Activated CD4-positive, alpha-beta T cell treated with anti-CD3 and anti-CD28 coated beads, Interleukin-2, amount 50 U/mL, for 48 hours (primary cell): ENCODE data around the gene ARHGAP28.
"Not testable (repeated sequence)": the region's sequence is repeated elsewhere in the genome, so short reads cannot be mapped to it uniquely, and the experiment has no call there.

ENCODE experiments used
- DNase-seq, 2 experiments: peaks; one replicate each; pipeline ENCODE4 v3.0.0-alpha.2; 2020

The ARHGAP28 gene

GRCh38 chr18:6827566-6827965, 98.0 kb downstream of the ARHGAP28 start:
- DNase-seq, result not testable (repeated sequence)

GRCh38 chr18:6830916-6831315, 101.4 kb downstream of the ARHGAP28 start:
- no peak for DNase-seq

- DNase-seq, result no peak
Observed at GRCh38 chr18:6835345-6835744, 105.8 kb downstream of the ARHGAP28 start.

GRCh38 chr18:6836331-6836730, 106.8 kb downstream of the ARHGAP28 start:
- DNase-seq, result no peak

- no peak for DNase-seq
Observed at GRCh38 chr18:6837904-6838303, 108.4 kb downstream of the ARHGAP28 start.

GRCh38 chr18:6842081-6842480, 112.6 kb downstream of the ARHGAP28 start:
- DNase-seq, result no peak

GRCh38 chr18:6843308-6843707, 113.8 kb downstream of the ARHGAP28 start:
- no peak for DNase-seq

- DNase-seq, result not testable (repeated sequence)
Observed at GRCh38 chr18:6845521-6845920, 116.0 kb downstream of the ARHGAP28 start.

- no peak for DNase-seq
Observed at GRCh38 chr18:6850396-6850795, 120.9 kb downstream of the ARHGAP28 start.

- DNase-seq, result no peak
Observed at GRCh38 chr18:6851480-6851879, 122.0 kb downstream of the ARHGAP28 start.

- no peak for DNase-seq
Observed at GRCh38 chr18:6854811-6855210, 125.3 kb downstream of the ARHGAP28 start.

GRCh38 chr18:6855767-6856166, 126.3 kb downstream of the ARHGAP28 start:
- no peak for DNase-seq

- no peak for DNase-seq
Observed at GRCh38 chr18:6857300-6857699, 127.8 kb downstream of the ARHGAP28 start.

GRCh38 chr18:6859676-6860422, 130.3 kb downstream of the ARHGAP28 start:
- no peak for DNase-seq

- no peak for DNase-seq
Observed at GRCh38 chr18:6860804-6861448, 131.4 kb downstream of the ARHGAP28 start.

GRCh38 chr18:6865251-6865650, 135.7 kb downstream of the ARHGAP28 start:
- DNase-seq, result no peak

- DNase-seq, result no peak
Observed at GRCh38 chr18:6866552-6867085, 137.1 kb downstream of the ARHGAP28 start.

GRCh38 chr18:6868033-6868432, 138.5 kb downstream of the ARHGAP28 start:
- DNase-seq, result no peak

GRCh38 chr18:6871566-6871965, 142.1 kb downstream of the ARHGAP28 start:
- DNase-seq, result no peak

GRCh38 chr18:6873040-6873751, 143.7 kb downstream of the ARHGAP28 start:
- DNase-seq, result no peak

GRCh38 chr18:6874315-6874714, 144.8 kb downstream of the ARHGAP28 start:
- DNase-seq, result no peak

GRCh38 chr18:6875749-6876148, 146.2 kb downstream of the ARHGAP28 start:
- no peak for DNase-seq

GRCh38 chr18:6876641-6877041, 147.1 kb downstream of the ARHGAP28 start:
- no peak for DNase-seq

GRCh38 chr18:6877288-6877687, 147.8 kb downstream of the ARHGAP28 start:
- DNase-seq, result no peak
